ENCODE measurements around the gene F10.
"Not testable (repeated sequence)": the region's sequence is repeated elsewhere in the genome, so short reads cannot be mapped to it uniquely, and the experiment has no call there.

Gene F10

DNA sequence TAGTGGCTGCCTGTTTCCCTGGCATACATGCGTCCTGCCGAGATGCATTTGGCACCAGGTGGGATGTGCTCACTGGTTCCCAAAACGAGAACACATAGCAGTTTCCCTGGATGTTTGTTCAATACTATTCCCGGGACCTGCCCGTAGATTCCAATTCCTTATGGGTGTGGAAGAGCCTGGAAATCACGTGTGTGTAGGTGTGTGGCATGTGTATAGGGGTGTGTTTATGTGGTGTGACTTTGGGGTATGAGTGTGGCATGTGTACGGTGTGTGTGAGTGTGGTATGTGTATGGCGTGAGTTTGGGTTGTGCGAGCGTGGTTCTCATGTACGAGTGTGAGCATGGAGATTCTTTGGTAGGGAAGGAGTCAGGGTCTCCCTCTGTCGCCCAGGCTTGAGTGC lies 19.9 kb upstream of the F10 start:
- no peak for DNase-seq

DNA sequence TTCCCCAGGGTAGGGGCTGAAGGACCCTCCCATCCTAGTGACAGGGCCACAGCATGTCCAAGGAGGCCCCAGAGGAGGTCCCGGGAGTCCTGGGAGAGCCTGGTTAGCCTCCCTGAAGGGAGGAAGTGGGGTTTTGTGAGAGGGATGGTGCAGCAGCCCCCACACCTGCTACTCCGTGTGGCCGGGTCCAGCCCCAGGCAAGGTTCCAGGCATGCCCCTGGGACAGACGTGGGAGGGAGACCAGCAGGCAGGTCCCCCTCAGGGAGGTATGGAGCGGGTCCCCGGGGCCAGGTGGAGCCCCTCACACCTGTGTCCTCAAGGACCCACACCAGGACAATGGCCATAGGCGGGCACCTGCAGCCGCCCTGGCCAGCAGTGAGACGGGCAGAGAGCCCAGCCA lies 19.0 kb upstream of the F10 start:
- DNase-seq = no peak

DNA sequence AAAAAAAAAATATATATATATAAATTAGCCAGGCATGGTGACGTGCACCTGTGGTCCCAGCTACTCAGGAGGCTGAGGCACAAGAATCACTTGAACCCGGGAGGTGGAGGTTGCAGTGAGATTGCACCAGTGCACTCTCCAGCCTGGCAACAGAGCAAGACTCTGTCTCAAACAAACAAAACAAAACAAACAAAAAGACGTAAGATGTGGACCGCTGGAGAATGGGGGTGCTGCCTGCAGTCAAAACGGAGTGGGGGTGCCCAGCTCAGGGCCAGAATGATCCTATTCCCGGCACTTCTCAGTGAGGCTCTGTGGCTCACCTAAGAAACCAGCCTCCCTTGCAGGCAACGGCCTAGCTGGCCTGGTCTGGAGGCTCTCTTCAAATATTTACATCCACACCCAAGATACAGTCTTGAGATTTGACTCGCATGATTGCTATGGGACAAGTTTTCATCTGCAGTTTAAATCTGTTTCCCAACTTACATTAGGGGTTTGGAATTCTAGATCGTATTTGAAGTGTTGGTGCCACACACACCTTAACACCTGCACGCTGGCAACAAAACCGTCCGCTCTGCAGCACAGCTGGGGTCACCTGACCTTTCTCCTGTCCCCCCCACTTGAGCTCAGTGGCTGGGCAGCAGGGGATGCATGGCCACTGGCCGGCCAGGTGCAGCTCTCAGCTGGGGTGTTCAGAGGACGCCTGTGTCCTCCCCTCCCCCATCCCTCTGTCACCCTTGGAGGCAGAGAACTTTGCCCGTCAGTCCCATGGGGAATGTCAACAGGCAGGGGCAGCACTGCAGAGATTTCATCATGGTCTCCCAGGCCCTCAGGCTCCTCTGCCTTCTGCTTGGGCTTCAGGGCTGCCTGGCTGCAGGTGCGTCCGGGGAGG lies 17.3 kb upstream of the F10 start, which contains the start of gene F7:
Gene F7, plus strand, starts transcription at position 760 of the 889 bp plus-strand sequence. Its CDS starts 51 bp downstream, at position 811.
- no peak for DNase-seq

- no peak for DNase-seq
Measured at GRCh38 chr13:113105921-113106452, 16.6 kb upstream of the F10 start.

DNA sequence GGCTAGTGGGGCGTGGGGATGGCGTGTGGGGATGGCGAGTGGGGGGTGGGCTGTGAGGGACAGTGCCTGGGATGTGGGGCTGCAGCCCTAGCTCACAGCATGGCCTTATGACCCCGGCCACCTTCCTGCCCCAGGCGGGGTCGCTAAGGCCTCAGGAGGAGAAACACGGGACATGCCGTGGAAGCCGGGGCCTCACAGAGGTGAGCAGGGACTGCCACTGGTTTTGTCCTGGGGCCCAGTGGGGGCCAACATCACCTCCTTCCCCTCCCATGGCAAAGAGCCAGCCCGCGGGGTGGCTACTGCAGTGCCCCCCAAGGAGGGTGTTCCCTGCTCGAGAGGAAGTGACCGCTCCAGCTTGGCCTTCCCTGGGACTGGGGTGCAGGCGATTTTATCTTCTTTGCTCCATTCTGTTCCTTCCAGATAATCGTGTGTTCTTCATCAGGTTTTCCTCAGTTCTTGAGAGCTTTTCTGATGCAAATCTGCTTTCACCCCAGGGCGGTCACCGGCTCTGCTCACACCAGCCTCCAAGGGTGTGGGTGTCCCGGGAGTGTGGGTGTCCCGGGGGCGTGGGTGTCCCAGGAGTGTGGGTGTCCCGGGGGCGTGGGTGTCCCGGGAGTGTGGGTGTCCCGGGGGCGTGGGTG lies 15.8 kb upstream of the F10 start:
- DNase-seq = no peak

DNA sequence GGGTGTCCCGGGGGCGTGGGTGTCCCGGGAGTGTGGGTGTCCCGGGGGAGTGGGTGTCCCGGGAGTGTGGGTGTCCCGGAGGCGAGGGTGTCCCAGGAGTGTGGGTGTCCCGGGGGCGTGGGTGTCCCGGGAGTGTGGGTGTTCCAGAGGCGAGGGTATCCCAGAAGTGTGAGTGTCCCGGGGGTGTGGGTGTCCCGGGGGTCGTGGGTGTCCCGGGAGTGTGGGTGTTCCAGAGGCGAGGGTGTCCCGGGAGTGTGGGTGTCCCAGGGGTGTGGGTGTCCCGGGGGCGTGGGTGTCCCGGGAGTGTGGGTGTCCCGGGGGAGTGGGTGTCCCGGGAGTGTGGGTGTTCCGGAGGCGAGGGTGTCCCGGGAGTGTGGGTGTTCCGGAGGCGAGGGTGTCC lies 14.1 kb upstream of the F10 start:
- DNase-seq = not testable (repeated sequence)

GRCh38 chr13:113109151-113110047 lies 13.2 kb upstream of the F10 start:
- DNase-seq = no peak

GRCh38 chr13:113110048-113110851 lies 12.3 kb upstream of the F10 start:
- peak; percentile 8 for DNase-seq

- no peak for DNase-seq
Measured at GRCh38 chr13:113110852-113111315, 11.7 kb upstream of the F10 start.

DNA sequence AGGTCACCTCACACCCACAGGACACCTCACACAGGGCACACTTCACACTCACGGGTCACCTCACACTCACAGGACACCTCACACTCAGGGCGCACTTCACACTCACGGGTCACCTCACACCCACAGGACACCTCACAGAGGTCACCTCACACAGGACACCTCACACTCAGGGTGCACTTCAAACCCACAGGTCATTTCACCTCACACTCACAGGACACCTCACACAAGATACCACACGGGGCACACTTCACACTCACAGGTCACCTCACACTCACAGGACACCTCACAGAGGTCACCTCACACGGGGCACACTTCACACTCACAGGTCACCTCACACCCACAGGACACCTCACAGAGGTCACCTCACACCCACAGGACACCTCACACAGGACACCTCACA lies 10.8 kb upstream of the F10 start:
- not testable (repeated sequence) for DNase-seq

- not testable (repeated sequence) for DNase-seq
Measured at GRCh38 chr13:113112475-113112874, 10.1 kb upstream of the F10 start.

DNA sequence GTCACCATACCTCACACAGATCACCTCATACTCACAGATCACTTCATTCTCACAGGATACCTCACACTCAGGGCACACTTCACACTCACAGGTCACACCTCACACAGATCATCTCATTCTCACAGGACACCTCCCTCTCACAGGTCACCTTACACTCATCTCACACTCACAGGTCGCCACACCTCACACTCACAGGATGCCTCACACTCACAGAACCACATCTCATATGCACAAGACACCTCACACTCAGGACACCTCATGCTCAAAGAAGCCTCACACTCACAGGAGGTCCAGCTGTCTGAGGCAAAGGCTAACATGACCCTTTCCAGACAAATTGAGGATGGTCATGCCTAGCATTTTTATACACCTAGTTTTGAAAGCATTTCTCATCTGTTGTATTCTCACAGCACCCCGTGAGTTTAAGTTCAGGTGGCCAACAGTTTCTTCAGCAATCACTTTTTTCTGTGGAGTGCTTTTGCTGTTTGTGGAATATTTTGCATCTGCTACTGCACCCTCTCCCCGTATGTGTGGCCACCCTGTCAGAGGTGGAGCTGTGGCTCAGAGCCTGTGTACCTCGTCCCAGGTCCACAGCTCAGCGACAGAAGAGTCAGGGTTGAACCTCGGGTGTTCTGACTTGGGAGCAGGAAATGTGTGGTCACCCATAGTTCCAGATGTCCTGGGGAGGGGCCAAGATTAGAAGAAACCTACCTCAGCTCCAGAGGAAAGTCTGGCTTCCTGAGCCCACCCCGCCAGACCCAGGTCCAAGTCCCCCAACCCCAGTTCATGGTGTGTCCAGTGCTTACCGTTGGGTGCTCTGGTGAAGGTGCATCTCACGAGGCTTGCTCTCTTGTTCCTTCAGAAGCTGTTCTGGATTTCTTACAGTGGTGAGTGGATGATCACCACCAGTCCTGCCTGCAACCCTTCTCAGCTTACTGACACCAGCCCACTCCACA lies 9.4 kb upstream of the F10 start:
- no peak for DNase-seq

- DNase-seq = no peak
Measured at GRCh38 chr13:113113846-113114271, 8.7 kb upstream of the F10 start.

DNA sequence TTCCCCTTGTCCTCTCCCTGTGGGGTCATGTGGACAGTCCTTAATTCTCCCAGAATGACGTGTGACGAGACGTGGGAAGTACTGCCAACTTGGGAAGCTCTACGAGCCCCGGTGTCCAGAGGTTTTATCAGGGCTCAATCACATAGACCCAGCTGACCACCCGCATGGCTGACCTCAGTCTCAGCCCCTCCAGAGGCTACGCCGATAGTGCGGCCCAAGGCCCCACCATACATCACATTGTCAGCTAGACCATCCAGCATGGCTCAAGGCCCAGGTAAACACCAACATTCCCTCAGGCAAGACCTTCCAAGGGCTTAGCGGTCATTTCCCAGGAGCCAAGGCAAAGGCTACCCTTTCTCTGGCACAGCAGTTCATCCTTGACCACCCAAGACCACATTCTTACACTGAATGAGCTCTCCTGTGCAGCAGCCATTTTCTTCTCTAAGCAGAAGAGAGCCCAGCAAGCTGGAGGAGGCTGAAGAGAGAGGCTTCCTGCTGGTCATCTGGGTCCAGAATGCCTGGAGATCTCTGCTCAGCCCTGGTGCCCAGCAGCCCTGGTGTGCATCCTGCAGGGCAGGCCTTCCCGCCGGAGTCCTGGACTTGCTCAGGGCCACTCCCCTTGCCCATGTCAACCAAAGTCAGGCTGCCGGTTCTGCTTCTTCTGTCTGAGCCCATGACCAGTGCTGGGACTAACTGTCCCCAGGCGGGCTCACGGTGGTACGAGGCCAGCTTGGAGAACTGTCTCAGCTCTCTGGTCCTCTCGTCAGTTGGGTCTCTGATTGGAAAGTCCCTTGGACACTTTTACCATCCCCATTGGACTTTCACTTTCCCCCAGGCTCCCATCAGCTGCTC lies 7.9 kb upstream of the F10 start:
- no peak for DNase-seq

DNA sequence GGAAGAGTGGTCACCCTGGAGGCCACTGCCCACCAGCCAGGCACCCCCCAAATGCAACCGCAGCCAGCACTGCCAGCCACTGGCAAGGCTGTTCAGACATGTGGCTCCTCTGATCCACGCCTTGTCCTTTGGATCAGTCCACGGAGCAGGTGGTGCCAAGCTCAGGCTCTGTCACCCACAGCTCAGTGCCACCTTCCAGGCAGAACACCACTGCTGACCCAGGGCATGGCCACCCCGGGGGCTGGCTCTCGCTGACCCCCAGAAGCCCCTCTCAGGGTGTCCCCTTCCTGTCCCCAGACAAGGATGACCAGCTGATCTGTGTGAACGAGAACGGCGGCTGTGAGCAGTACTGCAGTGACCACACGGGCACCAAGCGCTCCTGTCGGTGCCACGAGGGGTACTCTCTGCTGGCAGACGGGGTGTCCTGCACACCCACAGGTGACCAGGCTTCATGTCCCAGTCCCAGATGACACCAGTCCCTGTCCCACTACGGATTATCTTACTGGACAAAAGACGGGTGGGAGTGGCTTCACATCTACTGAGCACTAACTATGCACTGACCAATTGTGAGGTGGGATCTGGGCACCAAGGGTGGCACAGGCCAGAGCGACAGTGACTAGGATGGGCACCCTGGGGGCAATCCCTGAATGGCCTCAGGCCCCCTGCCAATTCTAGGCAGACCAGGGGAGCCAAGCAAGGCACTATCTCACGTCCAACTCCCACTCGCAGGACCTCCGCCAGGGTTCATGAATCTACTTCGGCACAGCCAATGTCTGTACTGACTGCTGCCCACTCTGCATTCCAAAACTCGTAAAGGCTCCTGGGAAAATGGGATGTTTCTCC lies 7.0 kb upstream of the F10 start:
- DNase-seq = no peak

GRCh38 chr13:113116206-113116800 lies 6.3 kb upstream of the F10 start:
- no peak for DNase-seq

GRCh38 chr13:113116871-113117271 lies 5.7 kb upstream of the F10 start:
- no peak for DNase-seq

DNA sequence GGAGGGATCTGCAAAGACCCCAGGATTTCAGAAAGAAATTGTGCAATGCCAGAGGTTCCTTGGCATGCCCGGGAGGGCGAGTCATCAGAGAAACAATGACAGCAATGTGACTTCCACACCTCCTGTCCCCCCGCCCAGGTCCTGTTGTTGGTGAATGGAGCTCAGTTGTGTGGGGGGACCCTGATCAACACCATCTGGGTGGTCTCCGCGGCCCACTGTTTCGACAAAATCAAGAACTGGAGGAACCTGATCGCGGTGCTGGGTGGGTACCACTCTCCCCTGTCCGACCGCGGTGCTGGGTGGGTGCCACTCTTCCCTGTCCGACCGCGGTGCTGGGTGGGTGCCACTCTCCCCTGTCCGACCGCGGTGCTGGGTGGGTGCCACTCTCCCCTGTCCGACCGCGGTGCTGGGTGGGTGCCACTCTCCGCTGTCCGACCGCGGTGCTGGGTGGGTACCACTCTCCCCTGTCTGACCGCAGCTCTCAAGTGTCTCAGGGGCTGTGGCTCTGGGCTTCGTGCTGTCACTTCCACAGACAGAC lies 5.2 kb upstream of the F10 start:
- DNase-seq = no peak

Data from CD4-positive, alpha-beta T cell treated with Interleukin-17A for 1 hour (primary cell).